ENCODE measurements around the gene RAB43.
"Not testable (repeated sequence)": the region's sequence is repeated elsewhere in the genome, so short reads cannot be mapped to it uniquely, and the experiment has no call there.

RAB43 gene

GRCh38 chr3:129122412-129123011 is 908 bp upstream of the RAB43 start:
- DNase-seq (ENCODE audit: low read depth in 2 of 2) = no peak

DNA sequence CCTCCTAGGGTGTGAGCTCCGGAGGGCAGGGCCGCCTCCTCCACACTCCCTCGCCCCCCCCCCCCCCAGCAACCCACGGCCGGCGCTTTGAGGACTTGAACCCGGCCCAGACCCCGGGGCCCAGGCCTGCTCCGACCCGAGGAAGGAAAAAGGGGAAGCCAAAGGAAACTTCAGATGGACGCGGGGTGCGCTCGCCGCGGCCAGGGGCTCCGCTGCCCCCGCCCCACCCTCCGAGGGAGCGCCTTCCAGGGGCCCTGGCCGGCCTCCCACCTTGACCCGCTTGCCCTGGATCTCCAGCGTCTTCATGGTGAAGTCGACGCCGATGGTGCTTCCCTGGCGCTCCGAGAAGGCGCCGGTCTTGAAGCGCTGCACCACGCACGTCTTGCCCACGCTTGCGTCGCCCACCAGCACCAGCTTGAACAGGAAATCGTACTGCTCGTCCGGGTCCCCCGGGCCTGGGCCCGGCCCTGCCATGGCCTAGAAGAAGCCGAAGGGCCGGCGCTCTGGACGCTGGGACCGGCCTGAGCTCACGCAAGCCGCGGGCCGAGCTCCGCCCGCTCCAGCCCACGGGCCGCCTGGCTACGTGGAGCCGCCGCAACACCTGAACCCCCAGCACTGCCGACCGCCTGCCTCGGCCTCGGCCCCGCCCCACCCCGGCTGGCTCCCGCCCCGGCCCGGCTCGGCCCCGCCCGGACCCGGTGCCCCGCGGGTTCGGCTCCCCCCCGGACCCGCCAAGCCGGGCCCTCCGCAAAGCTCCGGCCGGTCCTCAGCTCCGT is 400 bp downstream of the RAB43 start:
- peak in 1 of 2 donors; percentile 38 for DNase-seq (ENCODE audit: low read depth in 2 of 2)

DNA sequence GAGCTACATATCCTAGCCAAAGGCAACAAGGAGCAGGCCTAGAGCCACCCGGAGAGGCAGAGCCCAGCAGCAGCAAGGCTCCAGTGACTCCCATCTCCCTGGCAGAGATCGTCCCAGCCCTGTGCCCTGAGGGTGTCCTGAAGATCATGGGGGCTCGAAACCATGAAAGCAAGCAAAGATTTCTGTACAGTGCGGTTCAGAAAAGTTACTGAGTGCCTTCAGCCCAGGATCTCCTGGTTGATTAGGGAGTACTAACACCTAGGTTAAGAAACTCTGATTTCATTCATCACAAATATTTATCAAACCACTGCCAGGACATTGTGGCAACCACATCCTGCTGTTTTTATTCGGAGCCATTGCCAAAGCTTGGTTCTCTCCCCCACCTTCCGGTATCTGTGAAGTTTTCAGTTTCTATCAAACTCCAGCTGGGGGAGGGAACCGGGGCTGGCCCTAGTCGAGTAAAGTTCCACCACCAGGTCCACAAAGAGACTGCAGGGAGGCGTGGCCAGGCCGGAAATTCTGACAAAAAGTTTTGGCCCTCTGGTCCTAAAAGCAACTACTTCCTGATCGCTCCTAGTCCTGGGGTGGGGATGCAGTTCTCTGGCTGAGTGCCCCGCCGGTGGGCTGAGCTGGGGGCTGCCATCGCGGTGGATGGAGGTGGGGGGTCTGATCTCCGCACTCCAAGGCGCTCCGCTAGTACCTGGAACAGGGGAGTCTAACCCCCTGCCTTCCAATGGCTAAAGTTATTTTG is 1.2 kb downstream of the RAB43 start:
- peak; percentile 76 to 77 for DNase-seq (ENCODE audit: low read depth in 2 of 2)

DNA sequence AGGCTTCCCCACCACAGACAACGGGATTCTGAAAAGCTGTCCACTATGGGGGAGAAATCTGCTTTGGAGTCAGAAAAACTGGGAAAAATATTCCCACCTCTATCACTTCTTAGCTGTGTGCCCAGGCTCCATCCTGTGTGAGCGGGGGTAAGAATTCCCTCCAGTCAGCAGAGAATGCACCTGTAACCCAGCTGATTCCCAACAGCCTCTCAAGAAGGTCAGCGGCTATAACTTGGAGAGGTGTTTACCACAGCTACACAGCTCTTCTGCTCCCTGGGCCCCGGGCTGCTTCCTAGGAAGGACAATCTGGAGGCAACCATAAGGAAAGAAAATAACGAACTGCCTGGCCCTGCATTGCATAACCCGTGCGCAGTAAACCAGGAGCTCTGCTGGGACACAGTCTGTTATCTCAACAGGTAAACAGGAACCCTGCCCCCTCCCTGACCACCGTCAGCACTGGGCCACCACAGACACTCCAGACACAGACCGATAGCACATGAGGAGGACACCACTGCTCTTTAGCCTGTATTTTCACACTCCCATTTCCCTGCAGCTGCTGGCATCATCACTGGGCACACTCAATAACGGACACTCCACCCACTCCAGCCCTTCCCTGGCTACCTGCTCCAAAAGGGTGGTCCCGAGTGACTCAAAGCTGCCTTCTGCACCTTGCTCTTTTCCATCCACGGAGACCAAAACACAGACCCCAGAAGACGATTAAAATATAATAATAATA is 2.1 kb downstream of the RAB43 start:
- DNase-seq (ENCODE audit: low read depth in 2 of 2) = no peak

- DNase-seq (ENCODE audit: low read depth in 2 of 2) = peak in 1 of 2 donors; percentile 36
These were observed 2.9 kb downstream of the RAB43 start for GRCh38 chr3:129118745-129119144.

GRCh38 chr3:129117134-129117533 is 4.5 kb downstream of the RAB43 start:
- no peak for DNase-seq (ENCODE audit: low read depth in 2 of 2)

GRCh38 chr3:129116482-129116946 is 5.1 kb downstream of the RAB43 start:
- DNase-seq (ENCODE audit: low read depth in 2 of 2) = no peak

GRCh38 chr3:129114455-129114854 is 7.1 kb downstream of the RAB43 start:
- no peak for DNase-seq (ENCODE audit: low read depth in 2 of 2)

GRCh38 chr3:129112308-129113052 is 9.1 kb downstream of the RAB43 start:
- DNase-seq (ENCODE audit: low read depth in 2 of 2) = no peak

DNA sequence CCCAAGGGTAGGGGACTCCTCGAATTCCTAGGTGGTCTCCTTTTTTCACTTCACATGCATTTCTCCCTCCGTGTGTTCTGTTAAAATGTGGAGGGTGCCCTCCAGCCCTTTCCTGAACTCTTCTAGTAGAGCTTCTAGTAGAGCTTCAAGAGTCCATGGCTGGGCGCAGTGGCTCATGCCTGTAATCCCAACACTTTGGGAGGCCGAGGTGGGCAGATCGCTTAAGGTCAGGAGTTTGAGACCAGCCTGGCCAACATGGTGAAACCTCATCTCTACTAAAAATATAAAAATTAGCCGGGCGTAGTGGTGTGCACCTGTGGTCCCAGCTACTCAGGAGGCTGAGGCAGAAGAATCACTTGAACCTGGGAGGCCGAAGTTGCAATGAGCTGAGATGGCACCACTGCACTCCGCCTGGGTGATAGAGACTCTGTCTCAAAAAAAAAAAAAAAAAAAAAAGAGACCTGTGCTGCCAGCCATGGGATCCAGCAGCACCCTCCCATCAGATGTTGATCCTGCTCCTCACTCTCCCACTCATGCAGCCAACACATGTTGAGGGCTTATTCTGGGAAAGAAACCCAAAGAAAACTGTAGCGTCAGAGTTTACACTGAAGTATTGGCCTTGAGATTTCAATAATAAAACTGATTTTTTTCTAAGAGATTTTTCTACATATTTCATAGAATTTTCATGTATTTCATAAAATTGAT is 10.4 kb downstream of the RAB43 start:
- not testable (repeated sequence) for DNase-seq (ENCODE audit: low read depth in 2 of 2)

DNA sequence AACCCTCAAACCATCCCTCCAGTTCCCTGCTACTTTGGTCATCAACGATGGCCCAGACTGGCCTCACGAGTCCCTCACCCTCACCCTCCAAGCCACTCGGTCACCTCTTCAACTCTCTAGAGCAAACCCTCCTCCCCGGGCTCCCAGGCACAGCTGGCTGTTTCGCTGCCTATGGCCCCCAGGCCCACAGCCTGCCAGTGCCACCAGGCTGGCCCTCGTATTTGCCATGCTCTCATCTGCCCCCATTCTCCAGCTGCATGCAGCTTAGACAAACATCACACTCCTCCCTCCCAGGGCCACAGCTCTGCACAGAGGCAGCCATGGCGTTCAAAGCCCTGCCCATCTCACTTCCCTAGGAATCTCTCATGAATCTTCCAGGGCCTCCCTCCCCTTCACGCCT is 13.8 kb downstream of the RAB43 start:
- no peak for DNase-seq (ENCODE audit: low read depth in 2 of 2)

- no peak for DNase-seq (ENCODE audit: low read depth in 2 of 2)
These were observed 14.6 kb downstream of the RAB43 start for GRCh38 chr3:129106866-129107565.

- DNase-seq (ENCODE audit: low read depth in 2 of 2) = no peak
These were observed 15.3 kb downstream of the RAB43 start for GRCh38 chr3:129106320-129106719.

DNA sequence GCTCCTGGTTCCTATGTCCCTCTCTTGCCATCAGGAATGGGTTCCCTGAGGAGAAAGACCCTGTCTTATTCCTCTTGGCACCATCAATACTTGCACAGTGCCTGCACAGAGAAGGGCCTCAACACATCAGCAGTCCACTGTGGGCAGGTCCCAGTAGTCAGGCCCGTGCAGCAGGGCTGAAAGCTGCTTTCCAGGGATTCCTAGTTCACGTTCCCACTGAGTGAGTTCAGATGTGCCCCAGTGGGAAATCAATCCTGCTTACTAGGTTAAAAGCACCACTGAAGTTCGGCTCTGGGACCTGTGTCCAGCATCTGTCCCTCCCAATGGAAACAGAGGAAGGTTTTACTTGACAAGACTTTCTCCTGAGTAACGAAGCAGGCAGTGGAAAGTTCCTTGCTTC is 15.7 kb downstream of the RAB43 start:
- DNase-seq (ENCODE audit: low read depth in 2 of 2) = no peak

DNA sequence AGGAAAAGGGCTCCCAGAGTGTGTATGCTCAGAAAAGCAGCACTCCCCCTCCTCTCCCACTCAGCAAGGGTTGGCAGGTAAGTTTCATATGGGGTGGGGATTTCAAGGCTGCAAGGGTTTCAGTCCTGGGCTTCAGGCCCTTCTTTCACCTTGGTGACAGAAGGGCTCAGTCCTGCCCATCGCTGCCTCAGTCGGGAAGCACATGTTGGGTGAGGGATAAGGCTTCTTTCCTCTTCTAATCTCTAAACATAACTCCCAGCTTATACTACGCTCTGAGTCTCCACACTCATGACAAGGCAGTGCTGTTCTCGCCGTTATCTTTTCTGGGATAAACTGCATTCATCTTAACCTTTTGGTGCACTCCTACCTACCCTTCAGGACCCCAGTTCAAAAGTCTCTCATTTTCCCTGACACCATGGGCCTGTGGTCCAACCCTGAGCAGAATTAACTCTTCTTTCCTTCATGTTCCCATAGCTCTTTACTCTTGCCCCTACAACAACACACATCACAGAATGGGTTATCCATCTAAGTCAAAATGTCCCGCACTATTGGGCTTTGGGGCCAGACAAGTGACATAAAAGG is 17.0 kb downstream of the RAB43 start:
- DNase-seq (ENCODE audit: low read depth in 2 of 2) = no peak

GRCh38 chr3:129104051-129104450 is 17.6 kb downstream of the RAB43 start:
- no peak for DNase-seq (ENCODE audit: low read depth in 2 of 2)

- DNase-seq (ENCODE audit: low read depth in 2 of 2) = no peak
These were observed 18.3 kb downstream of the RAB43 start for GRCh38 chr3:129103296-129103695.

DNA sequence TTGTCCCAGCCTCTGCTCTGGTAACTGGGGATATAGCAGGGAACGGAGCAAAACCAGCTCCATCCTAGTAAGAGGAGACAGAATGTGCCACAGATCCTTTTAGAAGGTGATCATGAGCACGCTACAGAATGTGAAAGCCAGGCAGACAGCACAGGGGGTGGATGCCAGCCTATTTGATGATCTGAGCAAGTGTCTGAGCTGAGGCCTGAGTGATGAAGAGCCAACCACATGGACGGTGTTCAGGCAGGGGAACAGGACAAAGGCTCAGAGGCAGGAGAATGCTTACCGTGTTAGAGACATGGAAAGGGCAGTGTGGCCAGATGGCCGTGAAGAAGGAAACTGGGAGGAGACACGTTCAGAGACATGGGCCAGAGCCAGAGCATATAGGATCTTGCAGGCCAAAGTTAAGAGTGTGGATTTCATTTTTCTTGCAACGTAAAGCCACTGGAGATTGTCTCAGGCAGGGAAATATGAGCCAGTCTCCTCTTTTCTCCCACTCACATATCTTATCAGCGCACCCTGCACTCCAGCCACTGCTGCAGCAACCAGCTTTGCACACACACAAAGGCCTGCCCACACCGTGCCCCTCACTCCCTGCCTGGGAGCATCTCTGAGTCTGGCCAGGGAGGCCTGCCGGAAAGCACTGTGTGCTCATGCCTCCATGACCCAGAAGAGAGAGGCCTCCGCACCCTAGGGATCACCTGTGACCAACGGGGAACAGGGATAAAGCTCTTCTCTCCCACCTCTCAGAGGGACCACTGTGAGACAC is 20.1 kb downstream of the RAB43 start:
- DNase-seq (ENCODE audit: low read depth in 2 of 2) = no peak

GRCh38 chr3:129100274-129100673 is 21.3 kb downstream of the RAB43 start:
- no peak for DNase-seq (ENCODE audit: low read depth in 2 of 2)

All from stimulated activated CD4-positive, alpha-beta T cell treated with anti-CD3 and anti-CD28 coated beads, Interleukin-1b, Interleukin-23, amount 100 ng/mL, for 4 hours (primary cell).